Endodermal cell (in vitro differentiated cells): ENCODE results near the gene ASPHD1. TPM values are rescaled to one million over a fixed set of nuclear protein-coding genes. Genes with fewer than 3 reads are reported as not detected.

Experiments used
- DNase-seq: peaks from one replicate; pipeline ENCODE4 v3.0.0-alpha.2; 2017
- H3K27ac ChIP-seq: 2 replicates; pipeline ENCODE4 v1.5.1; 2013; ENCODE audit warnings: mild to moderate bottlenecking, low read depth, low read length, moderate library complexity
- H3K27me3 ChIP-seq: 2 replicates; pipeline ENCODE4 v1.6.1; 2013; ENCODE audit warnings: mild to moderate bottlenecking, low read length, moderate library complexity; ENCODE audit not compliant: insufficient read depth, control insufficient read depth, poor library complexity, severe bottlenecking
- H3K36me3 ChIP-seq: 2 replicates; pipeline ENCODE4 v1.7.0; 2013; ENCODE audit warnings: mild to moderate bottlenecking, low read length, moderate library complexity; ENCODE audit not compliant: control insufficient read depth, insufficient read depth
- H3K4me1 ChIP-seq: one replicate; pipeline ENCODE4 v1.7.0; 2013; ENCODE audit warnings: low read length; ENCODE audit not compliant: control insufficient read depth, insufficient read depth
- H3K4me3 ChIP-seq: 2 replicates; pipeline ENCODE4 v1.5.1; 2013; ENCODE audit warnings: mild to moderate bottlenecking, low read length, moderate library complexity
- H3K9ac ChIP-seq: 2 replicates; pipeline ENCODE4 v1.6.1; 2013; ENCODE audit warnings: mild to moderate bottlenecking, low read length, moderate library complexity; ENCODE audit not compliant: poor library complexity, severe bottlenecking; ENCODE audit errors: extremely low read depth
- H3K9me3 ChIP-seq: 2 replicates; pipeline ENCODE4 v1.6.1; 2013; ENCODE audit warnings: mild to moderate bottlenecking, low read length, moderate library complexity; ENCODE audit not compliant: control insufficient read depth
- H3K27ac Mint-ChIP-seq: 2 replicates; pipeline ENCODE4 v1.8.0; 2020; ENCODE audit warnings: mixed read lengths
- H3K27me3 Mint-ChIP-seq: 2 replicates; pipeline ENCODE4 v1.8.0; 2021; ENCODE audit warnings: mild to moderate bottlenecking, mixed read lengths; ENCODE audit not compliant: insufficient read depth
- H3K36me3 Mint-ChIP-seq: 2 replicates; pipeline ENCODE4 v1.8.0; 2020; ENCODE audit warnings: low read depth, mixed read lengths
- H3K4me1 Mint-ChIP-seq: 2 replicates; pipeline ENCODE4 v1.8.0; 2020; ENCODE audit warnings: mixed read lengths
- H3K4me3 Mint-ChIP-seq: 2 replicates; pipeline ENCODE4 v1.8.0; 2020; ENCODE audit warnings: mild to moderate bottlenecking, moderate library complexity, mixed read lengths
- H3K9me3 Mint-ChIP-seq: 2 replicates; pipeline ENCODE4 v1.8.0; 2020; ENCODE audit warnings: mild to moderate bottlenecking, mixed read lengths
- CTCF ChIP-seq: fragments of 200-600 bp; sonication (generic); conservative IDR thresholded peaks from 2 replicates; pipeline ENCODE4 v1.5.0; 2021; ENCODE audit warnings: antibody characterized with exemption, mild to moderate bottlenecking
- WGBS, 2 experiments: methylation state at CpG; one replicate each; pipeline versions ENCODE4 v1.1.5 to v1.1.7; 2013; ENCODE audit warnings: missing lambda C conversion rate in 2 of 2, mixed read lengths in 1 of 2; ENCODE audit not compliant: insufficient coverage in 1 of 2, insufficient read length in 1 of 2; 5-methylcytosine and 5-hydroxymethylcytosine counted together
- total RNA-seq, 2 donors: library from RNA; stranded (reverse); fragmentation: NEBNext Ultra II Directional in 1 of 2; extraction: Animal tissue kit (Norgen Biotek cat#: 25700) in 1 of 2; gene quantifications; 2 replicates in 1 of 2; 3 replicates in 1 of 2; pipeline ENCODE4 v1.2.1, GENCODE V29; 2021

ASPHD1 gene
- total RNA-seq, 2 donors from 2014 or later: 6.1 to 8.7 TPM

- no peaks in the 10 kb centered on the region for H3K27me3 Mint-ChIP-seq
- no peak for TF ChIP-seq CTCF
- H3K27ac Mint-ChIP-seq: peak overlapping the region; percentile 63
- Histone ChIP-seq H3K9me3 (no peaks in the 10 kb centered on the region), H3K27ac (no peak overlapping the region), H3K27me3 (no peaks in the 10 kb centered on the region), H3K4me1 (no peaks in the 10 kb centered on the region), H3K4me3 (peak overlapping the region; percentile 87), H3K9ac (peak overlapping the region; percentile 41), H3K36me3 (no peaks in the 10 kb centered on the region)
- peaks cover 18% of the 10 kb centered on the region for H3K4me1 Mint-ChIP-seq
- peak; percentile 65 for DNase-seq
- H3K36me3 Mint-ChIP-seq: peaks cover 9% of the 10 kb centered on the region
- WGBS, 2 experiments: 57 to 63% methylated on average over 17 to 31 of the region's 31 CpGs
- H3K4me3 Mint-ChIP-seq: peak overlapping the region; percentile 73
- no peaks in the 10 kb centered on the region for H3K9me3 Mint-ChIP-seq
Observed at GRCh38 chr16:29900888-29901606, 759 bp downstream of the ASPHD1 start.

- TF ChIP-seq CTCF: no peak
- Histone ChIP-seq H3K9ac (no peak overlapping the region), H3K9me3 (no peaks in the 10 kb centered on the region), H3K27me3 (no peaks in the 10 kb centered on the region), H3K27ac (no peak overlapping the region), H3K4me3 (no peak overlapping the region), H3K4me1 (no peaks in the 10 kb centered on the region), H3K36me3 (peaks cover 3% of the 10 kb centered on the region)
- Mint-ChIP-seq H3K4me3 (peak overlapping the region; percentile 73), H3K27me3 (no peaks in the 10 kb centered on the region), H3K27ac (no peak overlapping the region), H3K4me1 (peaks cover 18% of the 10 kb centered on the region), H3K36me3 (peaks cover 11% of the 10 kb centered on the region), H3K9me3 (no peaks in the 10 kb centered on the region)
- WGBS, 2 experiments: 94 to 97% methylated on average over 17 to 19 of the region's 19 CpGs
- DNase-seq: no peak
Observed at GRCh38 chr16:29901607-29901945, 1.3 kb downstream of the ASPHD1 start.

GRCh38 chr16:29903590-29903989 lies 3.3 kb downstream of the ASPHD1 start:
- H3K4me3 ChIP-seq: no peak overlapping the region
- H3K36me3 ChIP-seq: peaks cover 4% of the 10 kb centered on the region
- 82 to 89% methylated on average over 4 of the region's 4 CpGs for WGBS, 2 experiments
- TF ChIP-seq CTCF: no peak
- no peaks in the 10 kb centered on the region for H3K27me3 Mint-ChIP-seq
- no peaks in the 10 kb centered on the region for H3K4me1 ChIP-seq
- H3K9ac ChIP-seq: no peak overlapping the region
- H3K4me1 Mint-ChIP-seq: peaks cover 13% of the 10 kb centered on the region
- H3K27me3 ChIP-seq: no peaks in the 10 kb centered on the region
- no peak for DNase-seq
- H3K27ac ChIP-seq: no peak overlapping the region
- no peak overlapping the region for H3K27ac Mint-ChIP-seq
- no peaks in the 10 kb centered on the region for H3K9me3 ChIP-seq
- no peaks in the 10 kb centered on the region for H3K9me3 Mint-ChIP-seq
- peaks cover 14% of the 10 kb centered on the region for H3K36me3 Mint-ChIP-seq
- H3K4me3 Mint-ChIP-seq: no peak overlapping the region
